H1 (cell line): ENCODE data around the gene ASS1. TPM values are rescaled to one million over a fixed set of nuclear protein-coding genes. Genes with fewer than 3 reads are reported as not detected.
A peak's percentile ranks its signal among the peaks of the same experiment; 100 is the strongest.

Source experiments
- CTCF ChIA-PET: fragments of 300-600 bp; sonication (Branson Sonifier 250); formaldehyde crosslinking; loops from one replicate; lab custom pipeline; 2021; ENCODE audit not compliant: partially characterized antibody; lab: Charles Lee
- POLR2A ChIA-PET: fragments of 300-600 bp; sonication (Branson Sonifier 250); formaldehyde crosslinking; loops from one replicate; lab custom pipeline; 2021; ENCODE audit warnings: inconsistent platforms; ENCODE audit not compliant: partially characterized antibody; lab: Charles Lee
- DNase-seq, 2 experiments: peaks; one replicate each; pipeline versions ENCODE4 v3.0.0 to v3.0.0-alpha.2; 2010 to 2022; ENCODE audit warnings: low spot score in 2 of 2, low read depth in 1 of 2, mixed read lengths in 1 of 2
- FAIRE-seq: peaks from 2 replicates; lab custom pipeline; 2011; peaks lifted over from hg19 to GRCh38; lab: Jason Lieb, UNC
- H2AFZ ChIP-seq: 2 replicates; pipeline ENCODE4 v1.8.1; 2012; ENCODE audit warnings: low read length, inconsistent platforms
- H2AK5ac ChIP-seq: 2 replicates; pipeline ENCODE4 v1.6.1; 2013; ENCODE audit warnings: low read depth, low read length
- H2BK120ac ChIP-seq: replicated peaks from 2 replicates; pipeline ENCODE3; 2013; ENCODE audit warnings: low read depth, low read length, inconsistent platforms
- H2BK12ac ChIP-seq: 2 replicates; pipeline ENCODE4 v1.6.1; 2013; ENCODE audit warnings: low read depth, low read length
- H2BK15ac ChIP-seq: 2 replicates; pipeline ENCODE4 v1.6.1; 2013; ENCODE audit warnings: low read length
- H2BK20ac ChIP-seq: 2 replicates; pipeline ENCODE4 v1.6.1; 2013; ENCODE audit warnings: low read length
- H2BK5ac ChIP-seq: 2 replicates; pipeline ENCODE4 v1.6.1; 2013; ENCODE audit warnings: low read depth, low read length
- H3K14ac ChIP-seq: 2 replicates; pipeline ENCODE4 v1.6.1; 2013; ENCODE audit warnings: inconsistent platforms; ENCODE audit not compliant: insufficient read length
- H3K18ac ChIP-seq: 2 replicates; pipeline ENCODE4 v1.6.1; 2013; ENCODE audit warnings: low read length; ENCODE audit errors: extremely low read depth
- H3K23ac ChIP-seq: 2 replicates; pipeline ENCODE4 v1.6.1; 2013; ENCODE audit warnings: inconsistent platforms; ENCODE audit not compliant: insufficient read length
- H3K23me2 ChIP-seq: 2 replicates; pipeline ENCODE4 v1.6.1; 2013; ENCODE audit warnings: low read depth, low read length
- H3K27ac ChIP-seq: 2 replicates; pipeline ENCODE4 v1.6.1; 2011; ENCODE audit warnings: low read depth, low read length, inconsistent platforms
- H3K27me3 ChIP-seq, 4 experiments: replicated peaks in 1 of 4; 1 replicate in 1 of 4; 2 replicates in 3 of 4; pipeline versions ENCODE4 v1.6.1 to v1.8.1; 2011 to 2013; ENCODE audit warnings: low read length in 3 of 4, mild to moderate bottlenecking in 3 of 4, inconsistent platforms in 2 of 4, mixed read lengths in 2 of 4, moderate library complexity in 1 of 4; ENCODE audit not compliant: control insufficient read depth in 3 of 4, insufficient read depth in 3 of 4; ENCODE audit errors: extremely low read depth in 1 of 4
- H3K36me3 ChIP-seq, 4 experiments: 2 replicates each; pipeline versions ENCODE4 v1.6.1 to v1.8.1; 2011 to 2013; ENCODE audit warnings: mild to moderate bottlenecking in 4 of 4, low read length in 3 of 4, moderate library complexity in 2 of 4, control low read depth in 1 of 4, inconsistent platforms in 1 of 4; ENCODE audit not compliant: insufficient read depth in 4 of 4, control insufficient read depth in 2 of 4
- H3K4ac ChIP-seq: replicated peaks from 2 replicates; pipeline ENCODE3; 2013; ENCODE audit warnings: low read length, low read depth, mixed read lengths, inconsistent platforms; ENCODE audit not compliant: insufficient read length
- H3K4me1 ChIP-seq, 4 experiments: replicated peaks in 1 of 4; 1 replicate in 1 of 4; 2 replicates in 3 of 4; pipeline versions ENCODE4 v1.6.1 to v1.8.1; 2011 to 2013; ENCODE audit warnings: low read length in 3 of 4, inconsistent platforms in 2 of 4, mixed read lengths in 1 of 4; ENCODE audit not compliant: insufficient read depth in 4 of 4, control insufficient read depth in 3 of 4
- H3K4me2 ChIP-seq, 2 experiments: 2 replicates each; pipeline versions ENCODE4 v1.6.1 to v1.8.1; 2011 to 2013; ENCODE audit warnings: low read depth in 2 of 2, low read length in 2 of 2, control low read depth in 1 of 2, inconsistent platforms in 1 of 2, mild to moderate bottlenecking in 1 of 2; ENCODE audit not compliant: insufficient read depth in 1 of 2
- H3K4me3 ChIP-seq, 4 experiments: fragments of 200-600, 300-600 bp in 1 of 4; sonication (generic), shearing (Covaris generic), sonication (Bioruptor Twin) in 1 of 4; 2 replicates each; pipeline versions ENCODE4 v1.5.1 to v1.8.1; 2011 to 2016; ENCODE audit warnings: low read length in 4 of 4, low read depth in 3 of 4, control low read depth in 2 of 4, inconsistent platforms in 2 of 4, mild to moderate bottlenecking in 2 of 4, mixed read lengths in 1 of 4, moderate library complexity in 1 of 4; ENCODE audit not compliant: insufficient read depth in 2 of 4; ENCODE audit errors: extremely low read depth in 1 of 4
- H3K56ac ChIP-seq: replicated peaks from 2 replicates; pipeline ENCODE3; 2013; ENCODE audit warnings: low read depth, mild to moderate bottlenecking, mixed read lengths, low read length, inconsistent platforms; ENCODE audit not compliant: insufficient read length
- H3K79me1 ChIP-seq: 2 replicates; pipeline ENCODE4 v1.6.1; 2013; ENCODE audit warnings: low read depth, low read length, control low read depth
- H3K79me2 ChIP-seq, 2 experiments: 2 replicates each; pipeline versions ENCODE4 v1.6.1 to v1.8.1; 2012 to 2013; ENCODE audit warnings: low read length in 2 of 2, mild to moderate bottlenecking in 2 of 2, inconsistent platforms in 1 of 2; ENCODE audit not compliant: insufficient read depth in 2 of 2, control insufficient read depth in 1 of 2
- H3K9ac ChIP-seq, 4 experiments: replicated peaks in 1 of 4; 1 replicate in 1 of 4; 2 replicates in 3 of 4; pipeline versions ENCODE4 v1.6.1 to v1.8.1; 2011 to 2013; ENCODE audit warnings: low read depth in 3 of 4, low read length in 3 of 4, control low read depth in 2 of 4, mild to moderate bottlenecking in 2 of 4, moderate library complexity in 2 of 4, inconsistent platforms in 1 of 4; ENCODE audit errors: extremely low read depth in 1 of 4
- H3K9me3 ChIP-seq, 2 experiments: 2 replicates each; pipeline versions ENCODE4 v1.6.1 to v1.8.1; 2012 to 2013; ENCODE audit warnings: mild to moderate bottlenecking in 2 of 2, moderate library complexity in 2 of 2, control low read depth in 1 of 2, inconsistent platforms in 1 of 2, low read depth in 1 of 2, low read length in 1 of 2, mixed read lengths in 1 of 2; ENCODE audit not compliant: insufficient read depth in 2 of 2
- H4K20me1 ChIP-seq, 2 experiments: replicated peaks in 1 of 2; 2 replicates each; pipeline versions ENCODE3 to v1.8.1; 2011 to 2013; ENCODE audit warnings: inconsistent platforms in 2 of 2, low read length in 2 of 2, mild to moderate bottlenecking in 1 of 2; ENCODE audit not compliant: insufficient read depth in 2 of 2, control insufficient read depth in 1 of 2
- H4K5ac ChIP-seq: 2 replicates; pipeline ENCODE4 v1.6.1; 2013; ENCODE audit warnings: low read length, low read depth, mixed read lengths, inconsistent platforms; ENCODE audit not compliant: insufficient read length
- H4K8ac ChIP-seq: 2 replicates; pipeline ENCODE4 v1.8.0; 2013; ENCODE audit warnings: mild to moderate bottlenecking, moderate library complexity, low read length, inconsistent platforms; ENCODE audit not compliant: insufficient read depth; ENCODE audit errors: extremely low read depth
- H4K91ac ChIP-seq: replicated peaks from 2 replicates; pipeline ENCODE3; 2013; ENCODE audit warnings: low read length, mixed read lengths, inconsistent platforms; ENCODE audit not compliant: insufficient read length
- ATF2 ChIP-seq: IDR thresholded peaks from 2 replicates; pipeline ENCODE4 v1.6.1; 2012; ENCODE audit warnings: low read length, inconsistent platforms
- BCL11A ChIP-seq, 2 experiments: IDR thresholded peaks; one replicate each; pipeline ENCODE4 v1.6.1; 2011; ENCODE audit warnings: low read depth in 2 of 2, low read length in 2 of 2, mild to moderate bottlenecking in 2 of 2
- CBX5 ChIP-seq: fragments of 300-800, 300-1000 bp; sonication (generic); IDR thresholded peaks from 2 replicates; pipeline ENCODE4 v1.7.1; 2016; ENCODE audit warnings: antibody characterized with exemption, low read length, low read depth
- CEBPB ChIP-seq: IDR thresholded peaks from 2 replicates; pipeline ENCODE4 v1.6.1; 2012; ENCODE audit warnings: low read depth, low read length
- CHD1 ChIP-seq: IDR thresholded peaks from 2 replicates; pipeline ENCODE4 v1.6.1; 2012; ENCODE audit warnings: low read depth, low read length, improper control_type of control experiment
- CHD2 ChIP-seq: IDR thresholded peaks from 2 replicates; pipeline ENCODE4 v1.6.1; 2012; ENCODE audit warnings: low read length, improper control_type of control experiment
- CTBP2 ChIP-seq: IDR thresholded peaks from 2 replicates; pipeline ENCODE4 v1.7.0; 2011; ENCODE audit warnings: borderline replicate concordance, mild to moderate bottlenecking, moderate library complexity, mixed read lengths, low read length; ENCODE audit not compliant: insufficient read depth, insufficient read length
- EZH2 ChIP-seq: fragments of 200-600 bp; sonication (generic); IDR thresholded peaks from 2 replicates; pipeline ENCODE4 v1.7.1; 2012; ENCODE audit warnings: low read depth, mild to moderate bottlenecking, moderate library complexity, low read length, inconsistent platforms; ENCODE audit not compliant: severe bottlenecking
- HDAC6 ChIP-seq: IDR thresholded peaks from one replicate; pipeline ENCODE4 v1.7.1; 2012; ENCODE audit warnings: low read depth, mild to moderate bottlenecking, inconsistent platforms, low read length, moderate library complexity
- KDM1A ChIP-seq: fragments of 200-600, 300-600 bp; sonication (generic); IDR thresholded peaks from 2 replicates; pipeline ENCODE4 v1.7.1; 2016; ENCODE audit warnings: mild to moderate bottlenecking, low read length, borderline replicate concordance
- POU5F1 ChIP-seq: IDR thresholded peaks from 2 replicates; pipeline ENCODE4 v1.6.1; 2011; ENCODE audit warnings: low read depth, mild to moderate bottlenecking, low read length, moderate library complexity
- TEAD4 ChIP-seq: IDR thresholded peaks from 2 replicates; pipeline ENCODE4 v1.6.1; 2012; ENCODE audit warnings: low read depth, low read length, inconsistent platforms, mixed read lengths
- WGBS, 2 experiments: shearing (Covaris generic) in 1 of 2; methylation state at CpG; one replicate each; pipeline versions ENCODE4 v1.1.6 to v1.1.7; 2013 to 2015; ENCODE audit warnings: low lambda C conversion rate in 2 of 2, mixed read lengths in 2 of 2, inconsistent platforms in 1 of 2, low coverage in 1 of 2, missing lambda C conversion rate in 1 of 2; ENCODE audit not compliant: insufficient replicate concordance in 2 of 2, insufficient coverage in 1 of 2, insufficient read length in 1 of 2; ENCODE audit errors: extremely low coverage in 1 of 2, missing lambda C conversion rate in 1 of 2; 5-methylcytosine and 5-hydroxymethylcytosine counted together
- polyA plus RNA-seq, 7 experiments: library from polyadenylated mRNA; depleted of rRNA in 3 of 7; stranded (reverse) in 5 of 7; unstranded in 2 of 7; fragments of >200 nt in 5 of 7; fragments of 200-250 nt in 2 of 7; gene quantifications; 1 replicate in 5 of 7; 2 replicates in 1 of 7; 4 replicates in 1 of 7; pipeline versions ENCODE4 v1.2.1 to v1.2.3, GENCODE V29; 2011 to 2013; ENCODE audit warnings: missing spikeins in 2 of 7, mixed read lengths in 2 of 7
- total RNA-seq: library from RNA; stranded (reverse); fragmentation: NEBNext Ultra II Directional; extraction: Animal tissue kit (Norgen Biotek cat#: 25700); gene quantifications from 2 replicates; pipeline ENCODE4 v1.2.1, GENCODE V29; 2021

ASS1 gene
- total and polyA plus RNA-seq, 2 of the 8 experiments (the other 6 are each of a cell fraction or from before 2014, with no cell fraction given), result 108 to 296 TPM

GRCh38 chr9:130432362-130432761 is 12.4 kb upstream of the ASS1 start:
- Histone ChIP-seq H4K20me1 (no peaks in the 10 kb centered on the region), H3K4me3 (peak overlapping the region in 1 of 4 experiments; percentile 62; a peak in 1 of 8 replicates), H4K5ac (no peak overlapping the region), H2BK120ac (no peak overlapping the region), H2AK5ac (no peak overlapping the region), H3K14ac (no peak overlapping the region), H2AFZ (no peak overlapping the region), H4K91ac (no peak overlapping the region), H4K8ac (no peak overlapping the region), H2BK5ac (no peak overlapping the region), H3K23ac (no peak overlapping the region), H3K4ac (no peak overlapping the region), H3K27me3 (peaks cover 1 to 27% (median 20%) of the 10 kb centered on the region in 4 experiments; a peak in 6 of 7 replicates), H3K79me2 (no peaks in the 10 kb centered on the region), H3K9me3 (no peaks in the 10 kb centered on the region), H2BK15ac (peak overlapping the region; percentile 53; the same call in 1 of the 2 replicates), H3K56ac (no peak overlapping the region), H3K36me3 (no peaks in the 10 kb centered on the region), H3K4me2 (peak overlapping the region; percentile 75 to 99; a peak in 1 of 4 replicates), H2BK12ac (peak overlapping the region; percentile 72; the same call in 1 of the 2 replicates), H3K23me2 (peaks cover 8% of the 10 kb centered on the region), H3K4me1 (peaks cover 0 to 19% (median 11%) of the 10 kb centered on the region in 4 experiments; a peak in 6 of 7 replicates), H3K18ac (no peak overlapping the region), H3K79me1 (no peaks in the 10 kb centered on the region), H2BK20ac (no peak overlapping the region), H3K9ac (no peak overlapping the region), H3K27ac (no peak overlapping the region)
- CTCF ChIA-PET, result interaction anchor here (2.6 kb wide), 1 partner anchor 11 kb away, joined by 12 read pairs; no protein-coding TSS in a partner anchor
- WGBS, 2 experiments, result 71% methylated on average over 11 of the region's 11 CpGs; no CpG with 5 or more reads in 1 of the 2 experiments
- POLR2A ChIA-PET, result interaction anchor here (1.1 to 1.7 kb wide), 2 partner anchors 15 to 17 kb away, joined by 3 to 10 read pairs; no protein-coding TSS in a partner anchor
- DNase-seq (no peak), FAIRE-seq (no peak)
- TF ChIP-seq CHD1, result no peak
- no peak for TF ChIP-seq CBX5
- TF ChIP-seq KDM1A, result no peak
- no peak for TF ChIP-seq ATF2
- TF ChIP-seq EZH2, result no peak
- TF ChIP-seq TEAD4, result no peak
- TF ChIP-seq CEBPB, result no peak
- no peak for TF ChIP-seq CHD2
- TF ChIP-seq HDAC6, result no peak
- no peak for TF ChIP-seq POU5F1
- TF ChIP-seq CTBP2, result no peak
- no peak for TF ChIP-seq BCL11A (IDR thresholded peaks at IDR 0.05; ENCODE audit: low read depth in 2 of 2, low read length in 2 of 2)
